ENCODE results near the gene LMAN1. TPM values are rescaled to one million over a fixed set of nuclear protein-coding genes. Genes with fewer than 3 reads are reported as not detected.

LMAN1 gene
- polyA plus RNA-seq, 1 experiment = 159 TPM

DNA sequence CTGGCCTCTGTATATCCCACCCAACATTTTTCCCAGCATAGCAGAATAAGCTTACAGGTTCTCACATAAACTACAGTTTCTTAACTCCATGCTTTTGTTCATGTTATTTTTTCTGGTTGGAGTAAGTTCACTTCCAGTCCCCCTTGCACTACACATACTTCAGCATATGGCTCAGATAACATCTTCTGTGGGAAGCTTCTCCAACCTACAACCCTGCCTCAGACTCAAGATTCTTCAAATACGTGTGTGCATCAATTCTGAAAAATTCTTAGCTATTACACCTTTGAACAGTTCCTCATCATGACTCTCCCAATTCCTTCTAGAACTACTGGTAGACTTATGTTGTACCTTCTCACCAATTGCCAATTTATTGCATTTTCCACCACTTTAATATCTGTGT is 33.1 kb downstream of the LMAN1 start:
- H3K27me3 ChIP-seq (ENCODE audit: control insufficient read depth, insufficient read depth, low read length) = no peaks in the 10 kb centered on the region
- no peaks in the 10 kb centered on the region for H3K9me3 ChIP-seq (ENCODE audit: control insufficient read depth, insufficient read depth, low read length)
- no peak for DNase-seq (ENCODE audit: low read depth, low spot score)
- no peak overlapping the region for H3K4me3 ChIP-seq (ENCODE audit: low read depth, low read length)
- POLR2A ChIA-PET = no interaction called here
- CTCF ChIA-PET = interaction anchor here (0.6 to 1.4 kb wide), 4 partner anchors 17 to 77 kb away, joined by 3 to 7 read pairs (median 4); no protein-coding TSS in a partner anchor
- no peak overlapping the region for H3K27ac ChIP-seq (ENCODE audit: low read depth, low read length)
- TF ChIP-seq, protein P1, sequence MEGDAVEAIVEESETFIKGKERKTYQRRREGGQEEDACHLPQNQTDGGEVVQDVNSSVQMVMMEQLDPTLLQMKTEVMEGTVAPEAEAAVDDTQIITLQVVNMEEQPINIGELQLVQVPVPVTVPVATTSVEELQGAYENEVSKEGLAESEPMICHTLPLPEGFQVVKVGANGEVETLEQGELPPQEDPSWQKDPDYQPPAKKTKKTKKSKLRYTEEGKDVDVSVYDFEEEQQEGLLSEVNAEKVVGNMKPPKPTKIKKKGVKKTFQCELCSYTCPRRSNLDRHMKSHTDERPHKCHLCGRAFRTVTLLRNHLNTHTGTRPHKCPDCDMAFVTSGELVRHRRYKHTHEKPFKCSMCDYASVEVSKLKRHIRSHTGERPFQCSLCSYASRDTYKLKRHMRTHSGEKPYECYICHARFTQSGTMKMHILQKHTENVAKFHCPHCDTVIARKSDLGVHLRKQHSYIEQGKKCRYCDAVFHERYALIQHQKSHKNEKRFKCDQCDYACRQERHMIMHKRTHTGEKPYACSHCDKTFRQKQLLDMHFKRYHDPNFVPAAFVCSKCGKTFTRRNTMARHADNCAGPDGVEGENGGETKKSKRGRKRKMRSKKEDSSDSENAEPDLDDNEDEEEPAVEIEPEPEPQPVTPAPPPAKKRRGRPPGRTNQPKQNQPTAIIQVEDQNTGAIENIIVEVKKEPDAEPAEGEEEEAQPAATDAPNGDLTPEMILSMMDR (IDR thresholded peaks at IDR 0.05; ENCODE audit: low read depth, low read length) = no peak

DNA sequence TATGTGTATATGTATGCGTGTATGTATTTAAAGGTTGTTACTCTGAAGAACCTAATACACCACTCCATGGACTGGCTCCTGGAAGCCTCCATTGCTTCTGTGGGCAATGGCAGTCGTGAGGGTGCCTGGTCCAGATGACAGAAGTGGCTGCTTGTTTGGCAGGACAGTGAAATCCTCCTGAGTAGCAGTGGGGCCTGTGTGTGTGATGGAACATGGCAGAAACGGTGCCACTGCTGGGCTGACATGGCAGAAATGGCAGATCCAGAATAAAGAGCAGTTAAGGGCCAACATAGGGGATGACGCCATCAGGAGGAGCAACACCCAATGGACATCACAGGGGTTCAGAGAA is 34.5 kb downstream of the LMAN1 start:
- TF ChIP-seq, protein P1 (IDR thresholded peaks at IDR 0.05; ENCODE audit: low read depth, low read length) = no peak
- H3K9me3 ChIP-seq (ENCODE audit: control insufficient read depth, insufficient read depth, low read length) = no peaks in the 10 kb centered on the region
- no peak overlapping the region for H3K4me3 ChIP-seq (ENCODE audit: low read depth, low read length)
- DNase-seq (ENCODE audit: low read depth, low spot score) = no peak
- ChIA-PET CTCF (no interaction called here), POLR2A (no interaction called here)
- H3K27me3 ChIP-seq (ENCODE audit: control insufficient read depth, insufficient read depth, low read length) = peaks cover 5% of the 10 kb centered on the region
- no peak overlapping the region for H3K27ac ChIP-seq (ENCODE audit: low read depth, low read length)

DNA sequence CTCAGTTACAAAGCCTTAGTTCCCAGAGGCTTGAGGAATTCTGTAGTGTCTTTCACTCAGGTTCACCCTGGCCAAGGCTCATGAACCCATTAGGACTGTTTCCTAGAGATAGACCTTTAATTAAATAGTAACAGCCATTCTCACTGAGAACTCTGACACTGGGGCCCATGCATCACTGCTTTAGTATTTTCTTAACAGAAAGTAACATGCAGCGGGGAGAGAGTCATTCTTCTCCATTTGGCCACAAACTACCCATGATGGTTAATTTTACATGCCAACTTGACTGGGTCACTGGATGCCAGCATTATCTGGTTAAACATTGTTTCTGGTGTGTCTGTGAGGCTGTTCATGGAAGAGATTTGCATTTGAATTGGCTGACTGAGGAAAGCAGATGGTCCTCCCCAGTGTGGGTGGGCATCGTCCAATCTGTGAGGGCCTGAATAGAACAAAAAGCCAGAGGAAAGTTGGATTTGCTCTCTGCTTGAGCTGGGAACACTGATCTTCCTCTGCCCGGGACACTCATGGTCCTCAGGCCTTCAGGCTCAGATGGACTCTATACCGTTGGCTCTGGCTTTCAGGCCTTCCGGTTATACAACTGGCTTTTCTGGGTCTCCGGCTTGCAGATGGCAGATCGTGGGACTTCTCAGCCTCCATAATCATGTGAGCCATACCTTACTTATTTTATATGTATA is 35.0 kb downstream of the LMAN1 start:
- Histone ChIP-seq H3K9me3 (ENCODE audit: control insufficient read depth, insufficient read depth, low read length) (no peaks in the 10 kb centered on the region), H3K4me3 (ENCODE audit: low read depth, low read length) (no peak overlapping the region), H3K27ac (ENCODE audit: low read depth, low read length) (no peak overlapping the region), H3K27me3 (ENCODE audit: control insufficient read depth, insufficient read depth, low read length) (peaks cover 5% of the 10 kb centered on the region)
- TF ChIP-seq, protein P1 (IDR thresholded peaks at IDR 0.05; ENCODE audit: low read depth, low read length) = no peak
- DNase-seq (ENCODE audit: low read depth, low spot score) = no peak
- ChIA-PET CTCF (no interaction called here), POLR2A (no interaction called here)

DNA sequence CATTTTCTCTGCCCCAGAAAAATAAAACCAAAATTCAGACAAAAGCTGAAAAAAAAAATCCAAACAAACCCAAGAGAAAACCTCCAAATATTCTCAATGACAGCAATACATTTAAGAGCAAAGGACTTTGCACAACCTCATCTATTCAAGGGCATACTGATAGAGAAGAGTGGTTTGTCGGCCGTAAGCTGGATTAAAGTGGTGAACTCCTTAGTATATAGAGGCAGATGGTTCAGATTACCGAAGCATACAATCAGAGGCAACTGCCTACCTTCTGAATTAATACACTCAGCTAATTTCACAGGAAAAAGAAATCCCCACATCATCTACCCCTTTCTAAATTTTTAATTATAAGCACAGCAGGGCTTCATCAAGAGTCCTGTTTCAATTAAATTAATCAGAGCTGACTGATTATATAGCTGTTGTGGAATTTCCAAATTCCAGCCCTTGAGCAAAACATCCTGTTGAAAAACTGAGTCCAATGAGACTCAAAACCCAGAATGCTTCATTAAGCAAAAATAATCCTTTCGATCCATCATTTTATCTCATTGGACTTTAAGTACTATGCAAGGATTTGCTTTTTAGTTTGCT is 40.5 kb downstream of the LMAN1 start, which contains the start of gene CPLX4:
TSS of gene CPLX4 (minus strand) at position 190 of the 591 bp plus-strand sequence. CDS start at position 3, 187 bp downstream.
- TF ChIP-seq, protein P1 (IDR thresholded peaks at IDR 0.05; ENCODE audit: low read depth, low read length) = no peak
- no peak for DNase-seq (ENCODE audit: low read depth, low spot score)
- ChIA-PET CTCF (interaction anchor here (2.1 to 5.5 kb wide), 2 partner anchors 10 to 84 kb away, joined by 8 to 52 read pairs; no protein-coding TSS in a partner anchor), POLR2A (interaction anchor here (0.6 kb wide), 1 partner anchor 535 kb away, joined by 11 read pairs; no protein-coding TSS in a partner anchor)
- Histone ChIP-seq H3K9me3 (ENCODE audit: control insufficient read depth, insufficient read depth, low read length) (no peaks in the 10 kb centered on the region), H3K27ac (ENCODE audit: low read depth, low read length) (no peak within 1 kb of the TSS), H3K27me3 (ENCODE audit: control insufficient read depth, insufficient read depth, low read length) (peaks cover 18% of the 10 kb centered on the region), H3K4me3 (ENCODE audit: low read depth, low read length) (no peak within 1 kb of the TSS)

DNA sequence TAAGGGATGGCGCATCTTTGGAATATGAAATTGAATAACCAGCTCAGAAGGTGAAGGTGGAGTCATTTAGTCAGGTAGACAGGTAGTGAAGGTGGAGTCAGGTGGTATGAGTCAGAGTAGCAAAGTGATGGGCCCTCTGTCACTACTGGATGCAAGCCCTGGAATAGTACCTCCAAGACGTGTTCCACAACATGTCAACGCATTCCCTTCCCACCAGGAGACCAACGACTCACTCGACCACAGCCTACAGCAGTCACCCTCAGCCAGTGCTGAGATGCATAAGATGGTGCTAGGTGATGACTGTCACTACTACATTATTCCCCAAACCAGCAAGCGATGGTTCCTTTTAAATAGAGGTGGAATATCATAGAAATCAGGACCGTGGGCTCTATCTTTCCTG is 47.4 kb downstream of the LMAN1 start:
- TF ChIP-seq, protein P1 (IDR thresholded peaks at IDR 0.05; ENCODE audit: low read depth, low read length) = no peak
- no peak overlapping the region for H3K27ac ChIP-seq (ENCODE audit: low read depth, low read length)
- ChIA-PET CTCF (interaction anchor here (1.0 to 6.9 kb wide), 2 partner anchors 63 to 91 kb away, joined by 3 to 242 read pairs; no protein-coding TSS in a partner anchor), POLR2A (no interaction called here)
- no peaks in the 10 kb centered on the region; the same call in 1 of the 2 replicates for H3K9me3 ChIP-seq (ENCODE audit: control insufficient read depth, insufficient read depth, low read length)
- H3K27me3 ChIP-seq (ENCODE audit: control insufficient read depth, insufficient read depth, low read length) = peaks cover 42% of the 10 kb centered on the region
- H3K4me3 ChIP-seq (ENCODE audit: low read depth, low read length) = no peak overlapping the region
- DNase-seq (ENCODE audit: low read depth, low spot score) = no peak
